ENCODE measurements around the gene HOXA11. TPM values are rescaled to one million over a fixed set of nuclear protein-coding genes. Genes with fewer than 3 reads are reported as not detected.

HOXA11 gene
- total and polyA plus RNA-seq, 8 donors, result 5.2 TPM; not detected in 7

GRCh38 chr7:27189997-27190748 is 5.1 kb upstream of the HOXA11 start:
- TF ChIP-seq EP300 (IDR thresholded peaks at IDR 0.05), result no peak
- TF ChIP-seq, protein P1, sequence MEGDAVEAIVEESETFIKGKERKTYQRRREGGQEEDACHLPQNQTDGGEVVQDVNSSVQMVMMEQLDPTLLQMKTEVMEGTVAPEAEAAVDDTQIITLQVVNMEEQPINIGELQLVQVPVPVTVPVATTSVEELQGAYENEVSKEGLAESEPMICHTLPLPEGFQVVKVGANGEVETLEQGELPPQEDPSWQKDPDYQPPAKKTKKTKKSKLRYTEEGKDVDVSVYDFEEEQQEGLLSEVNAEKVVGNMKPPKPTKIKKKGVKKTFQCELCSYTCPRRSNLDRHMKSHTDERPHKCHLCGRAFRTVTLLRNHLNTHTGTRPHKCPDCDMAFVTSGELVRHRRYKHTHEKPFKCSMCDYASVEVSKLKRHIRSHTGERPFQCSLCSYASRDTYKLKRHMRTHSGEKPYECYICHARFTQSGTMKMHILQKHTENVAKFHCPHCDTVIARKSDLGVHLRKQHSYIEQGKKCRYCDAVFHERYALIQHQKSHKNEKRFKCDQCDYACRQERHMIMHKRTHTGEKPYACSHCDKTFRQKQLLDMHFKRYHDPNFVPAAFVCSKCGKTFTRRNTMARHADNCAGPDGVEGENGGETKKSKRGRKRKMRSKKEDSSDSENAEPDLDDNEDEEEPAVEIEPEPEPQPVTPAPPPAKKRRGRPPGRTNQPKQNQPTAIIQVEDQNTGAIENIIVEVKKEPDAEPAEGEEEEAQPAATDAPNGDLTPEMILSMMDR (IDR thresholded peaks at IDR 0.05), result no peak
- no peak for TF ChIP-seq POLR2AphosphoS5 (IDR thresholded peaks at IDR 0.05)
- TF ChIP-seq POLR2A (IDR thresholded peaks at IDR 0.05), result no peak

GRCh38 chr7:27189295-27189996 is 4.4 kb upstream of the HOXA11 start:
- Histone ChIP-seq H3K9me3 (peaks cover 0 to 14% (median 0%) of the 10 kb centered on the region in 4 donors), H3K27ac (no peak overlapping the region), H3K36me3 (no peaks in the 10 kb centered on the region), H3K4me1 (peaks cover 42 to 61% (median 56%) of the 10 kb centered on the region in 4 donors), H3K27me3 (peaks cover 85 to 100% (median 99%) of the 10 kb centered on the region in 3 donors), H3K4me3 (peak overlapping the region in 2 of 4 donors; percentile 19 to 33)
- 6 to 35% (median 12%) methylated on average over 4 to 22 of the region's 22 CpGs for WGBS, 5 donors
- no peak for TF ChIP-seq POLR2A (IDR thresholded peaks at IDR 0.05)
- TF ChIP-seq, protein P1 (IDR thresholded peaks at IDR 0.05), result no peak
- TF ChIP-seq POLR2AphosphoS5 (IDR thresholded peaks at IDR 0.05), result no peak
- no peak for TF ChIP-seq EP300 (IDR thresholded peaks at IDR 0.05)
- intact Hi-C loops (cut with DNase I; ENCODE audit: low total_unique reads), result no loop called here
- peak in 1 of 2 donors; percentile 13 for DNase-seq

More at GRCh38 chr7:27189997-27190748, 5.1 kb upstream of the HOXA11 start:
- H3K27ac ChIP-seq, result no peak overlapping the region
- H3K36me3 ChIP-seq, result no peaks in the 10 kb centered on the region
- peaks cover 79 to 100% (median 99%) of the 10 kb centered on the region in 3 donors for H3K27me3 ChIP-seq
- intact Hi-C loops (cut with DNase I; ENCODE audit: low total_unique reads), result no loop called here
- peak in 1 of 2 donors; percentile 8 for DNase-seq
- no peak overlapping the region for H3K4me3 ChIP-seq
- H3K9me3 ChIP-seq, result peaks cover 0 to 10% (median 0%) of the 10 kb centered on the region in 4 donors
- 31 to 53% (median 32%) methylated on average over 6 to 7 of the region's 7 CpGs for WGBS, 5 donors
- peaks cover 35 to 54% (median 49%) of the 10 kb centered on the region in 4 donors for H3K4me1 ChIP-seq

DNA sequence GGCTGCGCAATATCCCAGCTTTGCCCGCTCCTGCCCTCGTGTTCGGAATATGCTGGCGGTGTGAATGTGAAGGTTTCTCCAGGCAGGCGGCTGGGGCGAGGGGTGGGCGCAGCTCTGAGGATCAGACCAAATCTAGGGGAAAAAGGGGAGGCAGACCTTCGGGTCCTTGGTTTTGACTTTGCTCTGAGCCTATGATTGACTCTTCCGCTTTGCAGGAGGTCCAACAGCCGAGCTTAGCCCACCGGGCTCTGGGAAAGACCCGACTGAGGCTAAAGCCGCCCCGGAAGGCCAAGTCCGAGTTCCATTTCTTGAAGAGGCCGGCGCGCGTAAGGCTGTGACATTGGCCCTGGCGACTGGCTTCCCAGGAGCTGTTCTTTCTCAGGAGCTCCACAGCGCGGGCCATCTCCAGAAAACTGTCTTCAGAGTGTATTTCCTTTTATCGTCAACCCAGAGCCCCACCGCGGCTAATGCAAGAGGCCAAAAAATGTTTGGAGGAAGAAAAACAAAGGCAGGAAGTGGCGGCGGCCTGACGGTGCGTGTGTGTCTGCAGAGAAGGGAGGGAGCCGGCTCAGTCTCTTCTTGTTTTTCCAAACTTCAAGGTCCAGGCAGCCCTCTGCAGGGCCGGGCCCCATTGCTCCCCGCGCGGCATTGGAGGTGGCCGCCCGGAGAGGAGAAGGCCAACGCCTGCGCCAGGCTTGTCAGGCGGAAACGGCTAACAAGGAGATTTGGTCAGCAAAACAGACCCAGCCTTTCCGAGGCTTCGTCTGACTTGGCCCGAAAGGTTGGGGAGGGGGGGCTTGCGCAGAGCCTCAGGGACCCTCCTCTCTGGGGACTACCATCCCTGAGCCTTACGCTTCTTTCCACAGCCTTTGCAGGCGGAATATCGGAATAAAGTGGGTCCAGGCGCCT is 3.6 kb upstream of the HOXA11 start:
- no peak overlapping the region for H3K27ac ChIP-seq

More for the DNA sequence above, 3.6 kb upstream of the HOXA11 start:
- H3K27me3 ChIP-seq, result peaks cover 84 to 100% (median 100%) of the 10 kb centered on the region in 3 donors
- H3K36me3 ChIP-seq, result no peaks in the 10 kb centered on the region
- peak in 1 of 2 donors; percentile 28 for DNase-seq
- 7 to 14% (median 8%) methylated on average over 23 to 49 of the region's 49 CpGs for WGBS, 5 donors
- H3K4me3 ChIP-seq, result peak overlapping the region in 2 of 4 donors; percentile 19 to 33
- H3K9me3 ChIP-seq, result peaks cover 0 to 16% (median 0%) of the 10 kb centered on the region in 4 donors
- intact Hi-C loops (cut with DNase I; ENCODE audit: low total_unique reads), result no loop called here
- TF ChIP-seq, protein P1 (IDR thresholded peaks at IDR 0.05), result no peak
- TF ChIP-seq EP300 (IDR thresholded peaks at IDR 0.05) (no peak), POLR2AphosphoS5 (IDR thresholded peaks at IDR 0.05) (no peak), POLR2A (IDR thresholded peaks at IDR 0.05) (no peak)
- peaks cover 50 to 68% (median 64%) of the 10 kb centered on the region in 4 donors for H3K4me1 ChIP-seq
